HCT116 (cell line): ENCODE data around the gene RUNX2. TPM values are rescaled to one million over a fixed set of nuclear protein-coding genes. Genes with fewer than 3 reads are reported as not detected.

Source experiments
- ATAC-seq: fragments of 200-7000 bp; cut with Tn5 transposase; 2 replicates; pipeline ENCODE4 v1.9.1; 2020; ENCODE audit warnings: mild to moderate bottlenecking, moderate library complexity
- BruUV-seq: library from RNA; stranded (reverse); fragments of 400-500 nt; replicated peaks from 2 replicates; lab custom pipeline; 2021; lab: Mats Ljungman, UMichigan
- CTCF ChIA-PET: fragments of 300-600 bp; sonication (Branson Sonifier 250); formaldehyde crosslinking; loops from one replicate; lab custom pipeline; 2021; ENCODE audit warnings: antibody characterized with exemption; lab: Charles Lee
- POLR2A ChIA-PET: fragments of 300-600, 350-600 bp; sonication (Branson Sonifier 250); formaldehyde crosslinking; loops from one replicate; lab custom pipeline; 2021; ENCODE audit warnings: antibody characterized with exemption; lab: Charles Lee
- RAD21 ChIA-PET, 2 experiments: fragments of 300-600 bp; sonication (Branson Sonifier 250); formaldehyde crosslinking; loops; one replicate each; lab custom pipeline; 2023; ENCODE audit warnings: low total read pairs in 2 of 2; ENCODE audit not compliant: uncharacterized antibody in 2 of 2, unreplicated experiment in 2 of 2, low non-redundant PET in 1 of 2; lab: Charles Lee
- DNase-seq: peaks from one replicate; pipeline ENCODE4 v3.0.0-alpha.2; 2010; ENCODE audit warnings: low read depth, low spot score
- H2AFZ ChIP-seq: fragments of 200-600 bp; shearing (Covaris generic), sonication (generic); 2 replicates; pipeline ENCODE4 v1.6.1; 2017; ENCODE audit warnings: low read depth, mixed run types, mixed read lengths, antibody characterized with exemption, low read length; ENCODE audit not compliant: poor library complexity, severe bottlenecking
- H3K27ac ChIP-seq: 2 replicates; pipeline ENCODE4 v1.5.1; 2012; ENCODE audit warnings: low read depth, low read length
- H3K27me3 ChIP-seq: fragments of 200-600 bp; sonication (generic); 2 replicates; pipeline ENCODE4 v1.6.1; 2016; ENCODE audit warnings: mixed run types, low read length, mixed read lengths; ENCODE audit not compliant: insufficient read depth
- H3K36me3 ChIP-seq, 2 experiments: fragments of 200-500 bp in 1 of 2; fragments of 200-600 bp in 1 of 2; sonication (Bioruptor generic) in 1 of 2; sonication (generic) in 1 of 2; 2 replicates each; pipeline versions ENCODE4 v1.5.1 to v1.6.1; 2014 to 2016; ENCODE audit warnings: low read length in 2 of 2, inconsistent platforms in 1 of 2, mixed read lengths in 1 of 2, mixed run types in 1 of 2; ENCODE audit not compliant: insufficient read depth in 2 of 2, control insufficient read depth in 1 of 2
- H3K4me1 ChIP-seq, 2 experiments: fragments of 200-600 bp in 1 of 2; sonication (generic) in 1 of 2; 2 replicates each; pipeline versions ENCODE4 v1.5.1 to v1.6.1; 2012 to 2017; ENCODE audit warnings: low read length in 2 of 2, inconsistent platforms in 1 of 2, mild to moderate bottlenecking in 1 of 2, mixed read lengths in 1 of 2, mixed run types in 1 of 2, moderate library complexity in 1 of 2; ENCODE audit not compliant: insufficient read depth in 2 of 2, control insufficient read depth in 1 of 2
- H3K4me2 ChIP-seq: fragments of 200-600 bp; sonication (generic); 2 replicates; pipeline ENCODE4 v1.6.1; 2017; ENCODE audit warnings: mixed run types, low read length, mixed read lengths
- H3K4me3 ChIP-seq, 2 experiments: fragments of 200-600 bp in 1 of 2; sonication (generic) in 1 of 2; replicated peaks in 1 of 2; 2 replicates each; pipeline ENCODE4 v1.5.1; 2011 to 2016; ENCODE audit warnings: low read length in 2 of 2, control low read depth in 1 of 2, low read depth in 1 of 2, mild to moderate bottlenecking in 1 of 2, mixed read lengths in 1 of 2, mixed run types in 1 of 2
- H3K79me2 ChIP-seq: fragments of 200-600 bp; sonication (generic); 2 replicates; pipeline ENCODE4 v1.6.1; 2017; ENCODE audit warnings: mild to moderate bottlenecking, mixed run types, low read length, moderate library complexity, mixed read lengths; ENCODE audit not compliant: insufficient read depth
- H3K9ac ChIP-seq: fragments of 200-600 bp; sonication (generic); 2 replicates; pipeline ENCODE4 v1.6.1; 2016; ENCODE audit warnings: low read length, mixed read lengths
- H3K9me2 ChIP-seq: fragments of 200-600 bp; sonication (generic), shearing (Covaris generic); 2 replicates; pipeline ENCODE4 v1.6.1; 2017; ENCODE audit warnings: mixed run types, mild to moderate bottlenecking, moderate library complexity; ENCODE audit not compliant: insufficient read depth
- H3K9me3 ChIP-seq, 2 experiments: fragments of 200-500 bp in 1 of 2; fragments of 200-600 bp in 1 of 2; sonication (Bioruptor generic) in 1 of 2; sonication (generic) in 1 of 2; 2 replicates each; pipeline ENCODE4 v1.6.1; 2014 to 2017; ENCODE audit warnings: low read length in 2 of 2, mixed read lengths in 2 of 2, inconsistent platforms in 1 of 2, low read depth in 1 of 2, mild to moderate bottlenecking in 1 of 2, mixed run types in 1 of 2, moderate library complexity in 1 of 2; ENCODE audit not compliant: control insufficient read depth in 1 of 2, insufficient read depth in 1 of 2
- H4K20me1 ChIP-seq: fragments of 200-600 bp; sonication (generic), shearing (Covaris generic); 2 replicates; pipeline ENCODE4 v1.6.1; 2017; ENCODE audit warnings: mixed run types, mild to moderate bottlenecking, moderate library complexity; ENCODE audit not compliant: insufficient read depth
- CBX3 ChIP-seq: IDR thresholded peaks from 2 replicates; pipeline ENCODE4 v1.6.1; 2012; ENCODE audit warnings: low read depth
- EGR1 ChIP-seq: IDR thresholded peaks from 2 replicates; pipeline ENCODE4 v1.6.1; 2012; ENCODE audit warnings: low read depth
- ELF1 ChIP-seq: IDR thresholded peaks from 2 replicates; pipeline ENCODE4 v1.6.1; 2012; ENCODE audit warnings: low read depth, borderline replicate concordance
- EZH2 ChIP-seq: fragments of 200-600 bp; sonication (generic); IDR thresholded peaks from 2 replicates; pipeline ENCODE4 v1.6.1; 2017; ENCODE audit warnings: antibody characterized with exemption, mixed run types
- EZH2phosphoT487 ChIP-seq: fragments of 200-600 bp; IDR thresholded peaks from 2 replicates; pipeline ENCODE4 v1.6.1; 2018; ENCODE audit warnings: antibody characterized with exemption, borderline replicate concordance
- FOSL1 ChIP-seq: IDR thresholded peaks from 2 replicates; pipeline ENCODE4 v1.6.1; 2012; ENCODE audit warnings: low read depth
- JUND ChIP-seq: IDR thresholded peaks from 2 replicates; pipeline ENCODE4 v1.6.1; 2012
- POLR2A ChIP-seq: IDR thresholded peaks from 2 replicates; pipeline ENCODE4 v1.7.0; 2011; ENCODE audit warnings: borderline replicate concordance; ENCODE audit not compliant: insufficient read depth, insufficient read length; ENCODE audit errors: extremely low read depth
- POLR2AphosphoS5 ChIP-seq: IDR thresholded peaks from 2 replicates; pipeline ENCODE4 v1.6.1; 2011; ENCODE audit warnings: mild to moderate bottlenecking, low read depth, low read length, moderate library complexity
- RAD21 ChIP-seq: IDR thresholded peaks from 2 replicates; pipeline ENCODE4 v1.6.1; 2012; ENCODE audit warnings: low read depth, mild to moderate bottlenecking
- SIN3A ChIP-seq: IDR thresholded peaks from 2 replicates; pipeline ENCODE4 v1.6.1; 2012; ENCODE audit warnings: low read depth
- SP1 ChIP-seq: IDR thresholded peaks from 2 replicates; pipeline ENCODE4 v1.6.1; 2012; ENCODE audit warnings: low read depth
- SRF ChIP-seq: IDR thresholded peaks from 2 replicates; pipeline ENCODE4 v1.6.1; 2012; ENCODE audit warnings: low read depth
- TCF7L2 ChIP-seq: IDR thresholded peaks from 2 replicates; pipeline ENCODE4 v1.7.0; 2011; ENCODE audit warnings: borderline replicate concordance, inconsistent platforms; ENCODE audit not compliant: insufficient read depth, insufficient read length; ENCODE audit errors: extremely low read depth
- YY1 ChIP-seq: IDR thresholded peaks from 2 replicates; pipeline ENCODE4 v1.6.1; 2011; ENCODE audit warnings: low read length, low read depth, moderate library complexity, mild to moderate bottlenecking; ENCODE audit not compliant: insufficient replicate concordance; ENCODE audit errors: extremely low read depth
- ZFX ChIP-seq: fragments of 450-650 bp; IDR thresholded peaks from 2 replicates; pipeline ENCODE4 v1.6.1; 2017
- ZNF274 ChIP-seq: fragments of 200-500 bp; sonication (Bioruptor generic); IDR thresholded peaks from 2 replicates; pipeline ENCODE4 v1.6.1; 2014; ENCODE audit warnings: mild to moderate bottlenecking, low read depth, low read length, inconsistent platforms
- intact Hi-C: fragments of 100-400 bp; cut with micrococcal nuclease; formaldehyde crosslinking; loops from 2 replicates; pipeline ENCODE4 v1.10.0; 2022
- total RNA-seq: library from RNA; stranded (reverse); gene quantifications from one replicate; pipeline ENCODE4 v1.2.1, GENCODE V29; 2021; ENCODE audit not compliant: unreplicated experiment
- TF ChIP-seq, protein P1 (sequence below): IDR thresholded peaks from 2 replicates; pipeline ENCODE4 v1.6.1; 2012
- TF ChIP-seq, protein P2 (sequence below), 3 experiments: fragments of 200-600 bp in 1 of 3; sonication (generic) in 1 of 3; IDR thresholded peaks in 2 of 3; conservative IDR thresholded peaks in 1 of 3; 2 replicates each; pipeline ENCODE4 v1.5.1; 2012 to 2017; ENCODE audit warnings: low read depth in 2 of 3, low read length in 2 of 3, antibody characterized with exemption in 1 of 3, borderline replicate concordance in 1 of 3, control low read depth in 1 of 3, mild to moderate bottlenecking in 1 of 3, mixed read lengths in 1 of 3, mixed run types in 1 of 3, moderate library complexity in 1 of 3; ENCODE audit not compliant: insufficient read depth in 1 of 3
- TF ChIP-seq, protein P3 (sequence below): IDR thresholded peaks from 2 replicates; pipeline ENCODE4 v1.6.1; 2011; ENCODE audit warnings: mild to moderate bottlenecking, low read length, moderate library complexity; ENCODE audit not compliant: insufficient replicate concordance; ENCODE audit errors: extremely low read depth

Gene RUNX2
- total RNA-seq, 1 experiment from 2014 or later = 1.1 TPM

DNA sequence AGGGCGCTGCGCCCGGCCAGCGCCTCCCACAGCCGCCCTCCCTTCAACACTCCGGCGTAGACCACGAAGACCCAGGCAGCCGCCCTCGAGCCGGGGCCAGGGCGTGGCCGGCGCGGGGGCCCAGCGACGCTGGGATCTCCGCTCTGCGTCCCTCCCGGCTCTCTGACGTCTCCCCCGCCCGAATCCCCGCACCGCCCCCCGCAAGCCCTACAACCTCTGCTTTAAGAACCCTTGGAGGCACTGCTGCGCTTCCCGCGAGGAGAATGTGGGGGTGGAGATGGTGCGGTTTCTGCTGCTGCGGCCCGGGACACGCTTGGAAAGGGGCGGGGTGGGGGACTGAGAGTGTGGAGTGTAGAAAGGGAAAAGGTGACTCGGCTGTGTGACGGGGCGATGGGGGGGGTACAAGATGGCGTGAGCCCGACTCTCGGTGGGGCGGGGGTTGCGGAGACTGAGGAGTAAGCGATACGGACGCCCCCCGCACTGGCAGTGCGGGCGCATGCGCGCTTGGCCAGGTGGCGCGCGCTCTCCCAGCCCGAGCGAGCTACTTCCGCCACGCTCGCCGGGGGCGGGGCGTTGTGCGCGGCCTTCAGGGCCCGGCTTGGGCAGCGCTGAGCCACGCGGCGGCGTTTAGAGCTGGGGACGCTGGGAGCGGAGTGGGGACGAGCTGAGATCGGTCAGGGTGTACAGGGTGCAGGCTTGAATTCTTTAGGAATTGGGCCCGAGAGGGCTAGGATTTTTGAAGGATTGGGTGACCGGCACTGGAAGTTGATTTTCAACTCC lies 49.6 kb downstream of the RUNX2 start, which contains the start of gene SUPT3H:
Gene SUPT3H, minus strand, starts transcription at position 381 of the 780 bp plus-strand sequence.
- ChIA-PET RAD21 (interaction anchor here (0.6 to 1.1 kb wide), 3 partner anchors 137 to 731 kb away, joined by 3 to 4 read pairs (median 3); no protein-coding TSS in a partner anchor), CTCF (interaction anchor here (0.8 to 1.6 kb wide), 4 partner anchors 12 to 902 kb away, joined by 3 to 10 read pairs (median 3); no protein-coding TSS in a partner anchor)
- H3K4me1 ChIP-seq = peaks cover 6 to 20% of the 10 kb centered on the region in 2 experiments; a peak in 3 of 4 replicates
- no peaks in the 10 kb centered on the region for H3K27me3 ChIP-seq
- no peaks in the 10 kb centered on the region for H3K9me3 ChIP-seq
- TF ChIP-seq SRF = no peak
- no peak for TF ChIP-seq FOSL1
- TF ChIP-seq, protein P1, sequence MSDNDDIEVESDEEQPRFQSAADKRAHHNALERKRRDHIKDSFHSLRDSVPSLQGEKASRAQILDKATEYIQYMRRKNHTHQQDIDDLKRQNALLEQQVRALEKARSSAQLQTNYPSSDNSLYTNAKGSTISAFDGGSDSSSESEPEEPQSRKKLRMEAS = peak; percentile 96
- TF ChIP-seq ZFX = peak; percentile 72
- TF ChIP-seq CBX3 = 0 out of 2 replicates have a peak, but pooled peaks have one; percentile 75
- TF ChIP-seq SP1 = peak; percentile 50; the same call in 1 of the 2 replicates
- peak; percentile 83 for TF ChIP-seq EGR1
- peak; percentile 90 for TF ChIP-seq POLR2A
- no peak for TF ChIP-seq EZH2
- TF ChIP-seq, protein P2, sequence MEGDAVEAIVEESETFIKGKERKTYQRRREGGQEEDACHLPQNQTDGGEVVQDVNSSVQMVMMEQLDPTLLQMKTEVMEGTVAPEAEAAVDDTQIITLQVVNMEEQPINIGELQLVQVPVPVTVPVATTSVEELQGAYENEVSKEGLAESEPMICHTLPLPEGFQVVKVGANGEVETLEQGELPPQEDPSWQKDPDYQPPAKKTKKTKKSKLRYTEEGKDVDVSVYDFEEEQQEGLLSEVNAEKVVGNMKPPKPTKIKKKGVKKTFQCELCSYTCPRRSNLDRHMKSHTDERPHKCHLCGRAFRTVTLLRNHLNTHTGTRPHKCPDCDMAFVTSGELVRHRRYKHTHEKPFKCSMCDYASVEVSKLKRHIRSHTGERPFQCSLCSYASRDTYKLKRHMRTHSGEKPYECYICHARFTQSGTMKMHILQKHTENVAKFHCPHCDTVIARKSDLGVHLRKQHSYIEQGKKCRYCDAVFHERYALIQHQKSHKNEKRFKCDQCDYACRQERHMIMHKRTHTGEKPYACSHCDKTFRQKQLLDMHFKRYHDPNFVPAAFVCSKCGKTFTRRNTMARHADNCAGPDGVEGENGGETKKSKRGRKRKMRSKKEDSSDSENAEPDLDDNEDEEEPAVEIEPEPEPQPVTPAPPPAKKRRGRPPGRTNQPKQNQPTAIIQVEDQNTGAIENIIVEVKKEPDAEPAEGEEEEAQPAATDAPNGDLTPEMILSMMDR (IDR thresholded peaks at IDR 0.05 in 2 of 3, conservative IDR thresholded peaks at IDR 0.05 in 1 of 3; ENCODE audit: borderline replicate concordance in 1 of 3, insufficient read depth in 1 of 3, low read depth in 2 of 3, low read length in 2 of 3) = 0 out of 6 replicates have a peak, but pooled peaks of 1 of the 3 experiments have one; percentile 10
- peak; percentile 72 for TF ChIP-seq YY1
- no peak for TF ChIP-seq JUND
- no peak for TF ChIP-seq ZNF274
- TF ChIP-seq TCF7L2 = peak; percentile 50
- TF ChIP-seq, protein P3, sequence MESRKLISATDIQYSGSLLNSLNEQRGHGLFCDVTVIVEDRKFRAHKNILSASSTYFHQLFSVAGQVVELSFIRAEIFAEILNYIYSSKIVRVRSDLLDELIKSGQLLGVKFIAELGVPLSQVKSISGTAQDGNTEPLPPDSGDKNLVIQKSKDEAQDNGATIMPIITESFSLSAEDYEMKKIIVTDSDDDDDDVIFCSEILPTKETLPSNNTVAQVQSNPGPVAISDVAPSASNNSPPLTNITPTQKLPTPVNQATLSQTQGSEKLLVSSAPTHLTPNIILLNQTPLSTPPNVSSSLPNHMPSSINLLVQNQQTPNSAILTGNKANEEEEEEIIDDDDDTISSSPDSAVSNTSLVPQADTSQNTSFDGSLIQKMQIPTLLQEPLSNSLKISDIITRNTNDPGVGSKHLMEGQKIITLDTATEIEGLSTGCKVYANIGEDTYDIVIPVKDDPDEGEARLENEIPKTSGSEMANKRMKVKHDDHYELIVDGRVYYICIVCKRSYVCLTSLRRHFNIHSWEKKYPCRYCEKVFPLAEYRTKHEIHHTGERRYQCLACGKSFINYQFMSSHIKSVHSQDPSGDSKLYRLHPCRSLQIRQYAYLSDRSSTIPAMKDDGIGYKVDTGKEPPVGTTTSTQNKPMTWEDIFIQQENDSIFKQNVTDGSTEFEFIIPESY = peak; percentile 46
- TF ChIP-seq EZH2phosphoT487 = no peak
- peak; percentile 90 for TF ChIP-seq POLR2AphosphoS5
- TF ChIP-seq ELF1 = peak; percentile 71
- TF ChIP-seq SIN3A = peak; percentile 41
- peak; percentile 38 for TF ChIP-seq RAD21
- TF ChIP-seq, all 23 proteins: peak for 14
- POLR2A ChIA-PET = interaction anchor here (0.7 to 1.0 kb wide), 4 partner anchors 10 to 337 kb away, joined by 3 to 6 read pairs (median 4); no protein-coding TSS in a partner anchor
- Histone ChIP-seq H4K20me1 (no peaks in the 10 kb centered on the region), H3K79me2 (0 out of 2 replicates have a peak, but pooled peaks cover 7% of the 10 kb centered on the region), H3K9me2 (no peaks in the 10 kb centered on the region), H3K27ac (peak within 1 kb of the TSS; percentile 78), H3K9ac (peak within 1 kb of the TSS; percentile 86), H3K4me3 (peak within 1 kb of the TSS; percentile 68 to 81), H2AFZ (peak within 1 kb of the TSS; percentile 77), H3K36me3 (no peaks in the 10 kb centered on the region), H3K4me2 (peak within 1 kb of the TSS; percentile 94)
- no TSS peak for BruUV-seq
- intact Hi-C loops = loop anchor here (5.0 kb wide), 1 partner anchor 335 kb away; no protein-coding TSS in a partner anchor
- ATAC-seq (peak; percentile 89), DNase-seq (peak; percentile 83)
